GM12801 (cell line): Measurements from ENCODE around the gene GPR162.

Source experiments
- CTCF ChIP-seq: IDR thresholded peaks from one replicate; pipeline ENCODE4 v1.5.1; 2011; ENCODE audit warnings: control low read depth; ENCODE audit not compliant: insufficient read length; ENCODE audit errors: extremely low read depth

GPR162 gene

GRCh38 chr12:6858799-6859198, 37.2 kb downstream of the GPR162 start:
- TF ChIP-seq CTCF: no peak

- no peak for TF ChIP-seq CTCF
These were observed 38.5 kb downstream of the GPR162 start for GRCh38 chr12:6860116-6860515.

- no peak for TF ChIP-seq CTCF
These were observed 39.3 kb downstream of the GPR162 start for GRCh38 chr12:6860942-6861341.

GRCh38 chr12:6861391-6861790, 39.8 kb downstream of the GPR162 start:
- TF ChIP-seq CTCF: no peak

- no peak for TF ChIP-seq CTCF
These were observed 41.4 kb downstream of the GPR162 start for GRCh38 chr12:6863033-6863432.

- no peak for TF ChIP-seq CTCF
These were observed 42.1 kb downstream of the GPR162 start for GRCh38 chr12:6863586-6864321.

- no peak for TF ChIP-seq CTCF
These were observed 44.7 kb downstream of the GPR162 start for GRCh38 chr12:6866163-6866919.
